ENCODE measurements around the gene DPP6.

DNA sequence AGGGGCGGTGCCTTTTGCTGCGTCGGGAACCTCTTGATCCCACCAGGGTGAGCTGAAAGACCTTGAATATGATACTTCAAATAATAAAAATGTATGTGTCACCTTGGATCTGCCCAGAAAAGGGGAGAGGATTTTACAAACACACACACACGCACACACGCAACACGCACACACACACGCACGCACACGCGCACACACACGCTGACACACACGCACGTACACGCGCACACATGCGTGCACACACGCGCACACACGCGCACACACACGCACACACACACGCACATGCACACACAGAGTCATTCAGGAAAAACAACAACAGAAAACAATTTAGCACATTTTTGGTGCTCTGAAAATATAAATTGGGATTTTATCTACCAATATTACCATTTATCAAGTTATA lies 571.2 kb downstream of the DPP6 start:
- no peak for TF ChIP-seq CTCF (IDR thresholded peaks at IDR 0.05)
- TF ChIP-seq, protein P1, sequence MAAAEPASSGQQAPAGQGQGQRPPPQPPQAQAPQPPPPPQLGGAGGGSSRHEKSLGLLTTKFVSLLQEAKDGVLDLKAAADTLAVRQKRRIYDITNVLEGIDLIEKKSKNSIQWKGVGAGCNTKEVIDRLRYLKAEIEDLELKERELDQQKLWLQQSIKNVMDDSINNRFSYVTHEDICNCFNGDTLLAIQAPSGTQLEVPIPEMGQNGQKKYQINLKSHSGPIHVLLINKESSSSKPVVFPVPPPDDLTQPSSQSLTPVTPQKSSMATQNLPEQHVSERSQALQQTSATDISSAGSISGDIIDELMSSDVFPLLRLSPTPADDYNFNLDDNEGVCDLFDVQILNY (CRISPR knock-in tag; IDR thresholded peaks at IDR 0.05): no peak
- TF ChIP-seq NFYB (CRISPR knock-in tag; conservative IDR thresholded peaks at IDR 0.05; ENCODE audit: low read depth): no peak
- TF ChIP-seq, protein P2, sequence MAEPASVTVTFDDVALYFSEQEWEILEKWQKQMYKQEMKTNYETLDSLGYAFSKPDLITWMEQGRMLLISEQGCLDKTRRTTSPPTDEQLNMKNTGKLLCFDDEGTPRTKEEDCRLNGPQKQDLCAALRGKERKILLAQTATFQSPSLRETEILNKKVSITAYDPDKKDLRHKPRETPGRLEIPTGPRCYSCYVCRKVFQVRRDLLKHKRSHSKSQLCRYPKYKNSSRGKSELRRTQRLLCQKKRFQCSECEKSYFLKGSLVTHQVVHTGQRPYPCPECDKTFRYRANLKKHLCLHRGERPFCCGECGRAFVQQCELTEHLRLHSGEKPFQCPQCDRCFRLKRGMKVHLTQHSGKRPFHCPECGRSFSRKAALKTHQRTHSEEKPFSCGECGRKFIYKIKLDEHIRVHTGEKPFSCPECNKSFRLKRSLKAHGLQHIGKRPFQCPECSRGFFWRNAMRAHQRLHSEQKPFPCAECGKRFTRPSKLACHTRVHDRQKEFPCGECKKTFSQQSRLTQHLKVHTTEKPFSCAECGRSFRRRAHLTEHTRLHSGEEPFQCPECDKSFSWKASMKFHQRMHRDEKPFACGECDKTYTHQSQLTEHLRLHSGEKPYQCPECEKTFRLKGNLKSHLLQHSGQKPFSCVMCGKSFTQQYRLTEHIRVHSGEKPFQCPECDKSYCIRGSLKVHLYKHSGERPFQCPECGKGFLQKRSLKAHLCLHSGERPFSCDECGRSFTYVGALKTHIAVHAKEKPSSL (CRISPR knock-in tag; conservative IDR thresholded peaks at IDR 0.05): no peak
- no peak for TF ChIP-seq KAT7 (CRISPR knock-in tag; IDR thresholded peaks at IDR 0.05; ENCODE audit: borderline replicate concordance)
- TF ChIP-seq, protein P3, sequence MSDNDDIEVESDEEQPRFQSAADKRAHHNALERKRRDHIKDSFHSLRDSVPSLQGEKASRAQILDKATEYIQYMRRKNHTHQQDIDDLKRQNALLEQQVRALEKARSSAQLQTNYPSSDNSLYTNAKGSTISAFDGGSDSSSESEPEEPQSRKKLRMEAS (CRISPR knock-in tag; IDR thresholded peaks at IDR 0.05): no peak
- TF ChIP-seq JUN (CRISPR knock-in tag; IDR thresholded peaks at IDR 0.05): no peak
- no peak for TF ChIP-seq USF2 (CRISPR knock-in tag; IDR thresholded peaks at IDR 0.05)
- TF ChIP-seq E2F1 (CRISPR knock-in tag; IDR thresholded peaks at IDR 0.05): no peak
- no peak for TF ChIP-seq ZNF263 (CRISPR knock-in tag; IDR thresholded peaks at IDR 0.05; ENCODE audit: low read depth)
